ENCODE measurements around the gene ZZZ3.

GRCh38 chr1:77643456-77643855, 39.0 kb downstream of the ZZZ3 start:
- TF ChIP-seq EZH2phosphoT487 (IDR thresholded peaks at IDR 0.05; ENCODE audit: insufficient read depth, low read depth) (no peak), EZH2 (IDR thresholded peaks at IDR 0.05; ENCODE audit: insufficient read depth, poor library complexity, severe bottlenecking) (no peak)

Data from GM23248 (cell line).